ENCODE results near the gene GPC6.

- TF ChIP-seq CTCF (IDR thresholded peaks at IDR 0.05) (no peak), EZH2 (IDR thresholded peaks at IDR 0.05; ENCODE audit: borderline replicate concordance, insufficient read depth, low read depth, low read length, poor library complexity, severe bottlenecking) (no peak)
Observed at GRCh38 chr13:94233837-94234236, 1007.2 kb downstream of the GPC6 start.

Measured in B cell (primary cell).